IMR-90 (cell line): ENCODE results near the gene WDR11. TPM values are rescaled to one million over a fixed set of nuclear protein-coding genes. Genes with fewer than 3 reads are reported as not detected.

Experiments used
- ATAC-seq: fragments of 200-7000 bp; cut with Tn5 transposase; 2 replicates; pipeline ENCODE4 v1.9.1; 2020; ENCODE audit warnings: low read depth, mild to moderate bottlenecking, moderate library complexity
- BruUV-seq: library from RNA; stranded (reverse); fragments of 400-500 nt; replicated peaks from 2 replicates; lab custom pipeline; 2021; lab: Mats Ljungman, UMichigan
- CTCF ChIA-PET: fragments of 300-600 bp; formaldehyde crosslinking; extraction: SDS; loops from one replicate; lab custom pipeline; 2021; ENCODE audit warnings: antibody characterized with exemption; lab: Yijun Ruan, JAX
- POLR2A ChIA-PET: fragments of 300-600 bp; sonication (Branson Sonifier 250); formaldehyde crosslinking; loops from one replicate; lab custom pipeline; 2022; ENCODE audit warnings: antibody characterized with exemption; ENCODE audit not compliant: unreplicated experiment; lab: Charles Lee
- DNase-seq: peaks from one replicate; pipeline ENCODE4 v3.0.0; 2013
- H2AFZ ChIP-seq: replicated peaks from 2 replicates; pipeline ENCODE3; 2013; ENCODE audit warnings: low read length, mild to moderate bottlenecking; ENCODE audit not compliant: poor library complexity
- H2AK5ac ChIP-seq: 2 replicates; pipeline ENCODE4 v1.6.1; 2013; ENCODE audit warnings: low read depth, low read length, inconsistent platforms
- H2AK9ac ChIP-seq: replicated peaks from 2 replicates; pipeline ENCODE3; 2013; ENCODE audit warnings: mild to moderate bottlenecking, low read depth, low read length, moderate library complexity; ENCODE audit not compliant: poor library complexity
- H2BK120ac ChIP-seq: 2 replicates; pipeline ENCODE4 v1.6.1; 2013; ENCODE audit warnings: low read depth, low read length, inconsistent platforms
- H2BK15ac ChIP-seq: 3 replicates; pipeline ENCODE4 v1.6.1; 2013; ENCODE audit warnings: low read depth, low read length, inconsistent platforms
- H2BK20ac ChIP-seq: 2 replicates; pipeline ENCODE4 v1.6.1; 2013; ENCODE audit warnings: low read depth, mild to moderate bottlenecking, inconsistent platforms, low read length, moderate library complexity
- H2BK5ac ChIP-seq: 2 replicates; pipeline ENCODE4 v1.6.1; 2013; ENCODE audit warnings: mild to moderate bottlenecking, low read depth, low read length, inconsistent platforms; ENCODE audit not compliant: poor library complexity, severe bottlenecking
- H3K14ac ChIP-seq: replicated peaks from 2 replicates; pipeline ENCODE4 v1.6.1; 2013; ENCODE audit warnings: low read depth, low read length, inconsistent platforms
- H3K18ac ChIP-seq: 2 replicates; pipeline ENCODE4 v1.6.1; 2013; ENCODE audit warnings: low read depth, low read length, control low read depth
- H3K23ac ChIP-seq: 2 replicates; pipeline ENCODE4 v1.6.1; 2013; ENCODE audit warnings: low read depth, low read length, inconsistent platforms
- H3K27ac ChIP-seq: 2 replicates; pipeline ENCODE4 v1.5.1; 2013; ENCODE audit warnings: mild to moderate bottlenecking, control low read depth, low read length; ENCODE audit not compliant: insufficient read depth
- H3K27me3 ChIP-seq: 2 replicates; pipeline ENCODE4 v1.6.1; 2013; ENCODE audit warnings: low read length; ENCODE audit not compliant: control insufficient read depth, insufficient read depth
- H3K36me3 ChIP-seq: 2 replicates; pipeline ENCODE4 v1.6.1; 2013; ENCODE audit warnings: low read length, mixed read lengths; ENCODE audit not compliant: control insufficient read depth, insufficient read depth
- H3K4ac ChIP-seq: 2 replicates; pipeline ENCODE4 v1.6.1; 2013; ENCODE audit warnings: low read depth, low read length, inconsistent platforms
- H3K4me1 ChIP-seq: 2 replicates; pipeline ENCODE4 v1.6.1; 2013; ENCODE audit warnings: low read length, mixed read lengths; ENCODE audit not compliant: control insufficient read depth, insufficient read depth
- H3K4me2 ChIP-seq: 2 replicates; pipeline ENCODE4 v1.6.1; 2013; ENCODE audit warnings: low read depth, mild to moderate bottlenecking, control low read depth, low read length, moderate library complexity
- H3K4me3 ChIP-seq: 2 replicates; pipeline ENCODE4 v1.5.1; 2013; ENCODE audit warnings: low read depth, mild to moderate bottlenecking, control low read depth, low read length, moderate library complexity; ENCODE audit not compliant: insufficient read depth
- H3K56ac ChIP-seq: 2 replicates; pipeline ENCODE4 v1.6.1; 2013; ENCODE audit warnings: low read length, inconsistent platforms; ENCODE audit not compliant: insufficient read depth; ENCODE audit errors: extremely low read depth
- H3K79me1 ChIP-seq, 2 experiments: 2 replicates each; pipeline ENCODE4 v1.6.1; 2013; ENCODE audit warnings: low read length in 2 of 2, inconsistent platforms in 1 of 2, low read depth in 1 of 2
- H3K9ac ChIP-seq: 2 replicates; pipeline ENCODE4 v1.6.1; 2013; ENCODE audit warnings: low read depth, low read length, control low read depth
- H3K9me1 ChIP-seq: 2 replicates; pipeline ENCODE4 v1.6.1; 2013; ENCODE audit warnings: low read length, inconsistent platforms; ENCODE audit not compliant: insufficient read depth
- H3K9me3 ChIP-seq: 2 replicates; pipeline ENCODE4 v1.6.1; 2013; ENCODE audit warnings: low read length; ENCODE audit not compliant: control insufficient read depth, insufficient read depth
- H4K20me1 ChIP-seq: 2 replicates; pipeline ENCODE4 v1.6.1; 2013; ENCODE audit warnings: low read length, inconsistent platforms; ENCODE audit not compliant: insufficient read depth
- H4K5ac ChIP-seq: 2 replicates; pipeline ENCODE4 v1.6.1; 2013; ENCODE audit warnings: mild to moderate bottlenecking, low read depth, low read length, control low read depth
- H4K8ac ChIP-seq, 2 experiments: 2 replicates each; pipeline ENCODE4 v1.6.1; 2013; ENCODE audit warnings: low read depth in 2 of 2, low read length in 2 of 2, control low read depth in 1 of 2, inconsistent platforms in 1 of 2
- H4K91ac ChIP-seq: 2 replicates; pipeline ENCODE4 v1.6.1; 2013; ENCODE audit warnings: low read depth, low read length, inconsistent platforms; ENCODE audit not compliant: insufficient read depth
- CTCF ChIP-seq: conservative IDR thresholded peaks from 2 replicates; pipeline ENCODE4 v1.5.1; 2012; ENCODE audit warnings: mild to moderate bottlenecking, low read depth, low read length, improper control_type of control experiment
- WGBS, 2 experiments: methylation state at CpG; one replicate each; pipeline versions ENCODE4 v1.1.5 to v1.1.7; 2013; ENCODE audit warnings: missing lambda C conversion rate in 2 of 2; ENCODE audit not compliant: insufficient read length in 1 of 2; ENCODE audit errors: extremely low coverage in 2 of 2; 5-methylcytosine and 5-hydroxymethylcytosine counted together
- dilution Hi-C: fragments of 300-500 bp; cut with HindIII; formaldehyde crosslinking; loops from one replicate; pipeline ENCODE4 v1.14.3; 2018; ENCODE audit warnings: low sequenced_read_pairs; ENCODE audit not compliant: unreplicated experiment
- in situ Hi-C: fragments of 300-500 bp; cut with MboI; formaldehyde crosslinking; loops from 3 replicates; pipeline ENCODE4 v1.14.3; 2019; ENCODE audit warnings: low sequenced_read_pairs, inconsistent platforms, mixed read lengths
- intact Hi-C: fragments of 100-400 bp; cut with micrococcal nuclease; formaldehyde crosslinking; loops from 2 replicates; pipeline ENCODE4 v1.10.0; 2022
- polyA plus RNA-seq, 3 experiments: library from polyadenylated mRNA; depleted of rRNA; stranded (reverse); fragments of >200 nt; gene quantifications; 2 replicates each; pipeline ENCODE4 v1.2.3, GENCODE V29; 2012; ENCODE audit warnings: low replicate concordance in 1 of 3
- total RNA-seq: library from RNA; depleted of rRNA; stranded (reverse); fragments of >200 nt; gene quantifications from 2 replicates; pipeline ENCODE4 v1.2.3, GENCODE V29; 2012

The WDR11 gene
- total and polyA plus RNA-seq, 2 of the 4 experiments (the other 2 are of a cell fraction) = 31.6 to 62.6 TPM

- Histone ChIP-seq H3K36me3 (no peaks in the 10 kb centered on the region), H3K9me1 (no peaks in the 10 kb centered on the region), H4K8ac (no peak overlapping the region), H3K18ac (no peak overlapping the region), H3K9ac (no peak overlapping the region), H3K4ac (no peak overlapping the region), H2BK20ac (no peak overlapping the region), H3K27me3 (no peaks in the 10 kb centered on the region), H3K79me1 (no peaks in the 10 kb centered on the region), H3K27ac (no peak overlapping the region), H3K56ac (no peak overlapping the region), H4K91ac (no peak overlapping the region), H2AK9ac (no peak overlapping the region), H3K14ac (no peak overlapping the region), H3K9me3 (no peaks in the 10 kb centered on the region), H3K4me2 (no peak overlapping the region), H2BK120ac (no peak overlapping the region), H2AFZ (no peak overlapping the region), H3K4me3 (no peak overlapping the region), H3K23ac (no peak overlapping the region), H2BK15ac (no peak overlapping the region), H4K5ac (no peak overlapping the region), H3K4me1 (no peaks in the 10 kb centered on the region), H2AK5ac (no peak overlapping the region), H2BK5ac (no peak overlapping the region), H4K20me1 (no peaks in the 10 kb centered on the region)
- dilution Hi-C loops = no loop called here
- no TSS peak for BruUV-seq
- no peak for ATAC-seq
- intact Hi-C loops = no loop called here
- no CpG with 5 or more reads among the region's 2 CpGs for WGBS, 2 experiments
- no peak for TF ChIP-seq CTCF
- CTCF ChIA-PET = no interaction called here
- in situ Hi-C loops = no loop called here
- POLR2A ChIA-PET = no interaction called here
- no peak for DNase-seq
These were observed 40.9 kb upstream of the WDR11 start for GRCh38 chr10:120810298-120810697.
